Epithelial cell of proximal tubule (primary cell): ENCODE data around the gene CENPM. TPM values are rescaled to one million over a fixed set of nuclear protein-coding genes. Genes with fewer than 3 reads are reported as not detected.

Experiments
- DNase-seq: peaks from one replicate; pipeline ENCODE4 v3.0.0-alpha.2; 2011; ENCODE audit warnings: low read depth
- H3K4me3 ChIP-seq: 2 replicates; pipeline ENCODE4 v1.5.1; 2011; ENCODE audit warnings: low read depth, mild to moderate bottlenecking, low read length
- CTCF ChIP-seq: conservative IDR thresholded peaks from 2 replicates; pipeline ENCODE4 v1.5.1; 2012; ENCODE audit warnings: low read depth, mild to moderate bottlenecking, low read length
- total RNA-seq: library from RNA; depleted of rRNA; stranded (reverse); fragments of >200 nt; gene quantifications from 2 replicates; pipeline ENCODE4 v1.2.3, GENCODE V29; 2015

The CENPM gene
- 58.2 and 68.1 TPM in 2 replicates for total RNA-seq

DNA sequence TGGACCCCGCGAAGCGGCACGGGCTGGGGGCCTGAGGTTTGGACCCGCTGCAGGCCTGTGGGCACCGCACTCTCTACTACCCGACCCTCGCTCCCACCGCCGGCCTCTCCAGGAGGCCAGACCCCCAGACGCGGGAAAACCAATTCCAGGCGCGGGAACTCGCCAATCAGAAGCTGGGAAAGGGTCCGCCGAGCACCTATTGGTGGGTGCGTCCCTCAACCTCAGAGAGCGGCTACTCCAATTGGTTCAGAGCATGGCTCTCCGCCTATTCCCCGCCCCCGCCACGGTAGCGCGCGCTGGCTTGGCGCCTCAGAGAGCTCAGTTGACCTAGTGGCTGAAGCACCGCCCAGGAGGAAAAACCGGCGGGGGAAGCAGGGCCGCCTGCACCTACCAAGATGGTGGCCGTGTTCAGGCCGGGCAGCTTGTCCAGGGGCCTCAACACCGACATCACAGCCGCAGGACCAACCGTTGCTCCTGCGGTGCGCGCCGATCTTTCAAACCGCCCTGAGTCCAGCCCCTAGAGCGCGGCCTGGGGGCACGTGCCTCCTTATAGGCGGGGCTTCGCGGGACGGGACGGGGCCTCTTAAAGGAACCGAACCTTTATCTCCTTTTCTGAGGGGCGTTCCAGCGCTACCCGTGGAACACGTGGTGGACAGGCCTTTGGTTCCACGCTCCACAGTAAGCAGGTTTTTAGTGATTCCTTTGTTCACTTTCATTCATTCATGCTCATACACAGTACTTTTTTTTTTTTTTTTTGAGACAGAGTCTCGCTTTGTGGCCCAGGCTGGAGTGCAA, at the start of gene CENPM:
Gene CENPM, minus strand, starts transcription at position 524 of the 795 bp plus-strand sequence. Its CDS starts 76 bp downstream, at position 448.
- peak within 1 kb of the TSS; percentile 69 for H3K4me3 ChIP-seq
- DNase-seq = no peak
- TF ChIP-seq CTCF = no peak

DNA sequence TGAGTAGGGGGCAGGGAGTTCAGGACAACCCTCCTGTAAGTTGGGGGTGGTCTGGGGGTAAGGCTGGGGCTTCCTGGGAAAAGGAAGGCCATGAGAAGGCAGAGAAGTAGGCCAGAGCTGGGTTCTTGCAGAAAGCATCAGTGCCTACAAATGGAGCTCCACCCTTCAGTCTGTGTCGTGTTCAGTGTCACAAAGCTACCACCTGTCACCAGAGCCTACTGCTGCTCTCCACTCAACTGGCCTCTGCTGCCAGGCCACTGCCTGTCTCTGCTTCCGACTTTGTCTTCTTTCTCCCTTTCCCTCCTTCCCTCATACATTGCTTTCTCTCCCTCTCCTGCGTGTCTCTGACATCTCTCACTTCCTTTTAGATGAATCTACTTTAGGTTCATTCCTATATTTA, 48.3 kb upstream of the CENPM start:
- H3K4me3 ChIP-seq = no peak overlapping the region
- DNase-seq = no peak
- TF ChIP-seq CTCF = no peak

DNA sequence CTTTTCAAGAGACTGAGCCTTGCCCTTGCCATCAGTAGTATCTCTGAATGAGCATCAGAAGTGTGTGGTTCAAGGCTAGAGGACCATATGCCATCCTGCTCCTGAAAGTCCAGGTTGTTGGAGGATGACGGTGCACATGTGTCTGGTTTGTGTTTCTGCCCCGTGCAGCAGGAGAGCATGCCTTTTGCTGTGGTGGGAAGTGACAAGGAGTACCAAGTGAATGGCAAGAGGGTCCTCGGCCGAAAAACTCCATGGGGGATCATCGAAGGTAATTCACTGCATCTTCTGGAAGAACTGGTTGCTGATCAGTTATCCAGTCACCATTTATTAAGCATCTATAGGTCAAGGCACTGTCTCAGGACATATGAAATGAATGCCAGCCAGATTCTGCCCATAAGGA, 45.5 kb upstream of the CENPM start:
- no peak overlapping the region for H3K4me3 ChIP-seq
- TF ChIP-seq CTCF = no peak
- no peak for DNase-seq

- TF ChIP-seq CTCF = no peak
- H3K4me3 ChIP-seq = no peak overlapping the region
- no peak for DNase-seq
These were observed 44.2 kb upstream of the CENPM start for GRCh38 chr22:41991111-41991510.

- TF ChIP-seq CTCF = no peak
- H3K4me3 ChIP-seq = no peak overlapping the region
- no peak for DNase-seq
These were observed 42.3 kb upstream of the CENPM start for GRCh38 chr22:41989246-41989645.

- no peak for TF ChIP-seq CTCF
- no peak for DNase-seq
- H3K4me3 ChIP-seq = no peak overlapping the region
These were observed 40.3 kb upstream of the CENPM start for GRCh38 chr22:41987276-41987675.
